GM12891 (cell line): ENCODE results near the gene KRTAP12-1.
"Not testable (repeated sequence)": the region's sequence is repeated elsewhere in the genome, so short reads cannot be mapped to it uniquely, and the experiment has no call there.

Source experiments
- DNase-seq: peaks from one replicate; pipeline ENCODE4 v3.0.0; 2011; ENCODE audit warnings: low spot score; ENCODE audit not compliant: insufficient read length
- FAIRE-seq: peaks from 2 replicates; lab custom pipeline; 2011; peaks lifted over from hg19 to GRCh38; lab: Jason Lieb, UNC
- PAX5 ChIP-seq: IDR thresholded peaks from 2 replicates; pipeline ENCODE4 v1.6.1; 2011; ENCODE audit warnings: low read length, moderate library complexity, mild to moderate bottlenecking; ENCODE audit not compliant: insufficient read depth, severe bottlenecking
- POLR2A ChIP-seq: IDR thresholded peaks from 2 replicates; pipeline ENCODE4 v1.6.1; 2011; ENCODE audit warnings: low read depth, low read length, control low read depth
- POLR2AphosphoS5 ChIP-seq: IDR thresholded peaks from 2 replicates; pipeline ENCODE4 v1.6.1; 2011; ENCODE audit warnings: low read depth, low read length, control low read depth
- POU2F2 ChIP-seq: IDR thresholded peaks from 2 replicates; pipeline ENCODE4 v1.6.1; 2011; ENCODE audit warnings: low read depth, mild to moderate bottlenecking, control low read depth, low read length, moderate library complexity
- SPI1 ChIP-seq: IDR thresholded peaks from 2 replicates; pipeline ENCODE4 v1.6.1; 2011; ENCODE audit warnings: low read depth, low read length, control low read depth
- TAF1 ChIP-seq: IDR thresholded peaks from 2 replicates; pipeline ENCODE4 v1.6.1; 2011; ENCODE audit warnings: low read depth, low read length, control low read depth

The KRTAP12-1 gene

DNA sequence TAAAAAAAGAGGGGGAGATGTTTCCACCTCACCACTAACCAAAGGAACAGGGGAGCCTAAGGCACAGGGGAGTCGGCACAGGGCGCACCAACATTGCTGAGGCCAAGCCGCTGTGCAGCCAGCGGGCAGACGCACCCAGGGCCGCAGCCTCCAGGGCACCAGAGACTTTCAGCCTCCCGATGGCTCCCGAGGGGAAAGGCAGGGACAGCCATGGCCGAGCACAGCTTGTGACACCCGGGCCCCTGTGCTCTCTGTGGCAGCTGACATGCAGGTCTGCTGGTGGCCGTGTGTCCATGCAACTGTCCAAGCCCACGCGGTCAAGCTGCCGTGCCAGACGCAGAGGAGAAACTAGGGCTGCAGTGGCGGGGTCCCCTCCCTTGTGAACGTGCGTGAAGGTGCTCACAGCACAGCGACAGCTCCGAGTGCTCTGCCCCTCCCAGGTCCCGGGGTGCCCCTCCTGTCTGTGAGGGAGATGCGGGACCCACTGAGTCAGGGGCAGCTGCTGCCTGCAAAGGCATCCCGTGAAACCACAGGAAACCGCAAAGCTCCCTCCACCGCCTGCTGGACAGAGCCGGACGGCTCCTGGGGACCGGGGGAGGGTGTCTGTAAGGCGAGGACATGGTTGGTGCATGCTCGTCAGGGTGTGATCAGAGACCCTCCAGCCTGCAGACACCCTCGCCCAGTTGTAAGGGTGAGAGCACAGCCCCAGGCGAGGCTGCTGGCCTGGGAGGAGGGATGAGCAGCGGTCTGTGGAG lies 33.2 kb downstream of the KRTAP12-1 start:
- FAIRE-seq = no peak
- TF ChIP-seq POU2F2 (no peak), POLR2A (no peak), PAX5 (no peak), POLR2AphosphoS5 (no peak), TAF1 (no peak), SPI1 (no peak)

DNA sequence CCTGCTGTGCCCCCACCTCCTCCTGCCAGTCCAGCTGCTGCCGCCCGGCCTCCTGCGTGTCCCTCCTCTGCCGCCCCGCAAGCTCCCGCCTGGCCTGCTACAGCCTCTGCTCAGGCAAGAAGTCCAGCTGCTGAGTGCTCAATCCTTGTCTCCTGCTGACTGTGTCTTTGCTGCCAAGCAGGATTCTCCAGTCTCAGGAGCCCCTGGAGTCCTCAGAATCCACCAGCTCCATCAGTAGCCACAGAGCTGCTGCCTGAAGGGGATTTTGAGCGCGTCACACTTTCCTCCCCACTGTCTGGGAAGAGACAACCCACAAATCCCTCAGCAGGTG lies 34.8 kb downstream of the KRTAP12-1 start:
- DNase-seq (no peak), FAIRE-seq (no peak)
- no peak for TF ChIP-seq SPI1
- TF ChIP-seq POU2F2 = no peak
- TF ChIP-seq TAF1 = no peak
- no peak for TF ChIP-seq POLR2AphosphoS5
- no peak for TF ChIP-seq POLR2A

More for the DNA sequence above, 33.2 kb downstream of the KRTAP12-1 start:
- DNase-seq = no peak

DNA sequence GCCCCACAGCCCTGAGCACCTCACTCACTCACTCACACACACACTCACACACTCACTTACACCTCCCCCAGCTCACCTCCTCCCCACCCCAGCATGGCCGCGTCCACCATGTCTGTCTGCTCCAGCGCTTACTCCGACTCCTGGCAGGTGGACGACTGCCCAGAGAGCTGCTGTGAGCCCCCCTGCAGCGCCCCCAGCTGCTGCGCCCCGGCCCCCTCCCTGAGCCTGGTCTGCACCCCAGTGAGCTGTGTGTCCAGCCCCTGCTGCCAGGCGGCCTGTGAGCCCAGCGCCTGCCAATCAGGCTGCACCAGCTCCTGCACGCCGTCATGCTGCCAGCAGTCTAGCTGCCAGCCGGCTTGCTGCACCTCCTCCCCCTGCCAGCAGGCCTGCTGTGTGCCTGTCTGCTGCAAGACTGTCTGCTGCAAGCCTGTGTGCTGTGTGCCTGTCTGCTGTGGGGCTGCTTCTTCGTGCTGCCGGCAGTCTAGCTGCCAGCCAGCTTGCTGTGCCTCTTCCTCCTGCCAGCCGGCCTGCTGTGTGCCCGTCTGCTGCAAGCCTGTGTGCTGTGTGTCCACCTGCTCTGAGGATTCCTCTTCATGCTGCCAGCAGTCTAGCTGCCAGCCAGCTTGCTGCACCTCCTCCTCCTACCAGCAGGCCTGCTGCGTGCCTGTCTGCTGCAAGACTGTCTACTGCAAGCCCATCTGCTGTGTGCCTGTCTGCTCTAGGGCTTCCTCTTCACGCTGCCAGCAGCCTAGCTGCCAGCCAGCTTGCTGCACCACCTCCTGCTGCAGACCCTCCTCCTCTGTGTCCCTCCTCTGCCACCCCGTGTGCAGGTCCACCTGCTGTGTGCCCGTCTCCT lies 35.4 kb downstream of the KRTAP12-1 start, which contains the start of gene KRTAP10-11:
Gene KRTAP10-11 (plus strand): TSS at position 49 of the 856 bp plus-strand sequence. CDS start 45 bp downstream, at position 94.
- not testable (repeated sequence) for DNase-seq, FAIRE-seq

DNA sequence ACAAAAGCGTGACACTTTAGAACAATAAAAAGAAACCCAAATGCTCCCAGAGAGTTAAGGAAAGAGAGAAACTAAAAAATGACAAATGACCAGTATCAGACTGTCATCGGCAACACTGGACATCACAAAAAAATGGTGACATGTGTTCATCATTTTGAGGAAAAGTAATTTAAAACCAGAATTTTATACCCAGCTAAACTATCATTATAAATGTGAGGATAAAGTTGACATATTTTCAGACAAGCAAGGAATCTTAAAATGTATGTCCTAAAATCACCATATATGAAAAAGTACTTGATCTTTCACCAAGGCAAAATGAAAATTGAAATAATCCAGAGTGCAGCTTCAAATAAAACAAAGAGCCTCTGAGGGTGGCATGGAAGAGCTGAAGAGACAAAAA lies 37.1 kb downstream of the KRTAP12-1 start:
- TF ChIP-seq POU2F2 = no peak
- no peak for TF ChIP-seq POLR2A
- no peak for TF ChIP-seq TAF1
- TF ChIP-seq PAX5 = no peak
- TF ChIP-seq POLR2AphosphoS5 = no peak
- no peak for TF ChIP-seq SPI1
- FAIRE-seq (no peak), DNase-seq (no peak)

DNA sequence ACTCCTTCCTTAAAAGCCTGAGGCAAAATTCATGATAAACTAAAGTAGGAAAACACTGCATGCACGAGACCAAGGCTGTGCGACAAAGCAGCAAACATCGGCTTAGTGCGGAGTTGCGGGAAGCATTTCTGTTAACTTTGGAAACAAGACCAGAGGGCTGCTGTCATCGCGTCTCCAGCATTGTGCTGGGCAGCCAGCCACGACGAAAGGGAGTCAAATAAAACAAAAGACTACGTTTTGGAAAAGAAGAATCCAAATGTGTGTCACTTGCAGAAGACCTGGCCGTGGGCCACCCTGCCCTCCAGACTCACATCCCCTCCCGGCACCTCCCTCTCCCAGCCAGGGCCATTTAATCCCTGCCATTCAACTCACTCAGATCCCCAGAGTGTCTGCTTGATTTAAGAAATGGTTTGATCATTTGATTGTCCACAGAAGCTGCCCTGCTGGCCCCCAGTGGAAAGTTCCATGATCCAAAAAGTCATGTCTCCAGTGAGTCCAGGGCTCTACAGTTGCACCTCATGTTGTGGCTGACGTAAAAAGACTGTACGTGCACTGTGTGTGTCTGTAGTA lies 38.1 kb downstream of the KRTAP12-1 start:
- no peak for DNase-seq
- TF ChIP-seq PAX5 = no peak
- TF ChIP-seq SPI1 = no peak
- no peak for TF ChIP-seq POLR2AphosphoS5
- TF ChIP-seq TAF1 = no peak
- TF ChIP-seq POLR2A = no peak
- TF ChIP-seq POU2F2 = no peak
- FAIRE-seq = no peak

DNA sequence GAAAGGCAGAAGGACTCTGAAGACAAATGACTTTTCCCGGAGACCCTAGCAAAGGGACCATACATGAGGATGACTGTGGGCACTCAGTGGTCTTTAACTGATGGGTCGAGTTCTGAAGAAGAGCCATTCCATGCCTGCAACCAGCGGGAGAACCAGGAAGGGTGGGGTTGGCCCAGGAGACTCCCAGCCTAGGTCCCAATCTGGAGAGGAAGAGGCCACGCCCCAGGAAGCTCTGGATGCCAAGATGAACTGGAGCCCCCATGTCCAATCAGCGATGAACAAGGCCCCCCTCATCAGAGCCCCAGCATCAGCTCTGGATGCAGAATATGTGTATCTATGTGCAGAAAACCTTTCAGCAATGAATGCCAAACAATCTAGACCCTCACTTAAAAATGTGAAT lies 41.2 kb downstream of the KRTAP12-1 start:
- FAIRE-seq (no peak), DNase-seq (no peak)
- TF ChIP-seq PAX5 = no peak
- TF ChIP-seq POU2F2 = no peak
- TF ChIP-seq SPI1 = no peak
- TF ChIP-seq TAF1 = no peak
- no peak for TF ChIP-seq POLR2A
- TF ChIP-seq POLR2AphosphoS5 = no peak

DNA sequence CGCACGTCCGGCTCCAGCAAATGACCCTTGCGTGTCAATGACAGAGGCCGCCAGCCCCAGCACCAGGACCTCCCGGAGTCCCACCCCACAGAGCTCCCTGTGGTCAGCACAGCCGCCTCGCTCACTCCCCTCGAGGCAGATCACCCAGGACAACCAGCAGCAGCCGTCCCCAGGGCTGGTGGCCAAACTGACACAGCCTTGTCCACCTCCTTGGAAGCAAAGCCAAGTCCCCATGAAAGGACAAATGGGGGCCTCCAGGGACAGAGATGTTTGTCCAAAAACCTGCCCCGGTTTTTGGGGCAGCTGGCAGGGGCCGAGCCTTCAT lies 42.7 kb downstream of the KRTAP12-1 start:
- no peak for TF ChIP-seq POLR2A
- TF ChIP-seq POU2F2 = no peak
- no peak for TF ChIP-seq SPI1
- TF ChIP-seq POLR2AphosphoS5 = no peak
- no peak for TF ChIP-seq PAX5
- no peak for TF ChIP-seq TAF1
- FAIRE-seq (no peak), DNase-seq (no peak)

DNA sequence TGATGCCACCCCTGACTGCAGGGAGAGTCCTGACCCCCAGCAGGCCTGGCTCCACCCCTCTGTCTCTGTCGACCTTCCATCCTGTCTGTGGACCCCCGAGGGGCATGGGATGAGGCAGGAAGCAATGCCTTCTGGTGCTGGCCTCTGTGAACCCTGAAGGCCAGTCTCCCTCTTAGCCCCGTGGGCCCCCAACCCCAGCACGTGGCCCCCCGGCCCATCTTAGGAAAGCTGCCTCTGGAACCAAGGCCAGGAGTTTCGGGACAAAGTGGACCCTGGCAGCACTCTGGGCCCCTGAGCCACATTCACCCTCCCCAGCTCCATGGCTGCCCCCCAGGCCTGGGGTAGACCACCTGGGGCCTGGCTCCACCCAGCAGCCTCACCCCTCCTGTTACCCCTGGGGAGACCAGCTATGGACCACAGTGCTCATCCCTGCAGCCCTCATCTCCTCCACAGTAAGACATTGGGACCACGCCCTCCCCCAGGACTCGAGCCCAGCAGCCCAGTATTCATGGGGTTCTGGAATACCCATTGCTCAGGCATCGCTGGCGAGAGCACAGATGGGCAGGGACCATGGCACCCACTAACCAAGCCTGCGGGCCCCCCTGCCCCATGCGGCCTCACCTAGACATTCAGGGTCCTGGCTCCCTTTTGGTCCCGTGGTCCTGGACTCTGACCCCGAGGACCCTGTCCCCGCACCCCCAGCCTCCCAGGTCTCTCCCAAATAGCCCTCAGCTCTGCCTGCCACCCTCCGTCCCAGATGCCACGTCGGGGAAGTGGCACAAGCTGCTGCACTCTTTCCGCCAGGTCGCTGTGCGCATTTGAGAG lies 43.2 kb downstream of the KRTAP12-1 start:
- FAIRE-seq, DNase-seq: not testable (repeated sequence)

DNA sequence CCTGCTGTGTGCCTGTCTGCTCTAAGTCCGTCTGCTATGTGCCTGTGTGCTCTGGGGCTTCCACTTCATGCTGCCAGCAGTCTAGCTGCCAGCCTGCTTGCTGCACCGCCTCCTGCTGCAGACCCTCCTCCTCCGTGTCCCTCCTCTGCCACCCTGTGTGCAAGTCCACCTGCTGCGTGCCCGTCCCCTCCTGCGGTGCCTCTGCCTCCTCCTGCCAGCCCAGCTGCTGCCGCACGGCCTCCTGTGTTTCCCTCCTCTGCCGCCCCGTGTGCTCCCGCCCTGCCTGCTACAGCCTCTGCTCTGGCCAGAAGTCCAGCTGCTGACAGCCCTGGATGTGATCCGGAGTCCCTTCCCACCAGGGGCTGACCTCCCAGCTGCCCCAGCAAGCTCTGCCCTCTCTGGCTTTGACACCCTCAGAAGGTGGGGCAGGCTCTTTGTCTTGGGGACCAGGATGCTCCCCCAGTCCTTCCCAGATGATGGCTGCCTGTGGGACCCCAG lies 44.1 kb downstream of the KRTAP12-1 start:
- peak; percentile 52 for FAIRE-seq
- not testable (repeated sequence) for DNase-seq
